NCI-H446 (cell line): Measurements from ENCODE around the gene GRIN2A.

ENCODE experiments used
- DNase-seq, 2 experiments: peaks; one replicate each; lab custom pipeline; 2025; lab: John Stamatoyannopoulos, UW

GRIN2A gene

GRCh38 chr16:9854675-9855074 lies 327.6 kb downstream of the GRIN2A start:
- DNase-seq, result no peak

- no peak for DNase-seq
Observed at GRCh38 chr16:9852003-9852402, 330.2 kb downstream of the GRIN2A start.

- no peak for DNase-seq
Observed at GRCh38 chr16:9850817-9851216, 331.4 kb downstream of the GRIN2A start.

DNA sequence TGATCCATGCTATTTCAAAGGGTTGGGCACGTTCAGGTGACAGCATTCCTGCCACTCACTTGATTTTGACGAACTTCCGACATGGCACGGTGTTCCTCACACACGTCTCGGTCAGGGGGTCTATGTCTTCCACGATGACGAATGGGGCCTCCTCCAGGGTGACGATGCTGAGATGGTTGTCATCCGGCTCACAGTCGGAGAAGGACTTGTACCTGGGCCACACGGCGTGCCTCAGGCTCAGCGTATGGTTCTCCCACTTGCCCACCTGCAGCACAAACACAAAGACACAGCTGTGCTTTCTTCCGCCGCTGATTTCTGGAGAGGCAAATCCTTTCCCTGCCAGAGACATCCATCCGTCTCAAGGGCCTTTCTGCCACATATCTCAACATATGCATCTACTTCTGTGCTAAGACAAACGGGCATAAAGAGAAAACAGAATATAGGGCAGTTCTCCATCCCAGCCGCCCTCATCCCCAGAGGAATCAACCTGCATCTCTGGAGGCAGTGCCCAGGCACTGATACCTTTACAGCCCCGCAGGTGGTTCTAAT lies 332.5 kb downstream of the GRIN2A start:
- no peak for DNase-seq

GRCh38 chr16:9847146-9847545 lies 335.1 kb downstream of the GRIN2A start:
- DNase-seq, result no peak

GRCh38 chr16:9846362-9847099 lies 335.7 kb downstream of the GRIN2A start:
- DNase-seq, result no peak

GRCh38 chr16:9845661-9846361 lies 336.4 kb downstream of the GRIN2A start:
- DNase-seq, result no peak

DNA sequence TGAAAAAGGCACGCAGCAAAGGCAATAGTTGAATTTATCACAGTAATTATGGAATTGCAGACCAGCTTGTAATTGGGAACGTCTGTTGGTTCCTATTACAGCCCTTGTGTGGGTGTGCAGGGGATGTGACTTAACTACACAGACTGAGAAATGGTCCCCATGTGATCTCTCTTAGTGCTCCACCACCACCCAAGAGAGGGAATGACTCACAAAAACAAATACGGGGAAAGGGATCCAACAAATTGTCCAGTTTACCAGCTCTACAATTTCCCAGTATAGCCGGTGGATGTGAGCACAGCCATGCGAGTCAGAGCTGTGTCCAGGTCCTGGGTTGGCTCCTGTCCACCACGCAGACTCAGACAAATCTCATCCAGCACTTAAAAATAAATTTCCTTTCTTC lies 337.9 kb downstream of the GRIN2A start:
- DNase-seq, result no peak

DNA sequence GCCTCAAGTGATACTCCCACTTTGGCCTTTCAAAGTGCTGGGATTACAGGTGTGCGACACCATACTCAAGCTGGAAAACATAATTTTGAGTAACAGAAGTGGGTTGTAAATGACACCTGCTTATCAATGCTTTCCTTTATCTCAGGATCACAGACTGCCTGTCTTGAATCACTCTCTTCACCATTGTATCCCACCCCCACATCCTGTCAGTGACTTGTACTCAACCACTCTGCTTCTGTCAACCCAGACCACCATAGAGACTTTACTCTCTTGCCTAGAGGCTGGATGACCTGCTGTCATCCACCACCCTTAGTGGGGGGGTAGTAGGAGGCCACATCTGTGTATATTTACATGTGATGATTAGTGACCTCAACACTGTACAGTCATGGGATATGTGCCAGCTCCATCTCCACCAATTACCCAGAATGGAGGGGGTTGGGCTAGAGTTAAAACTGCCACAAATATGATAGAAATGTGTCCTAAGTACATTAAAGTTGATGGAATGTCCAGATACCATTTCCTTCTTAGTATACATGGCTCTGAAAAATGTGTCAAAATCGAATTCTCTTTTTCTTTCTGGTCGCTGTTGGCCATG lies 338.7 kb downstream of the GRIN2A start:
- DNase-seq, result no peak

- no peak for DNase-seq
Observed at GRCh38 chr16:9840761-9841665, 341.2 kb downstream of the GRIN2A start.

- DNase-seq, result no peak
Observed at GRCh38 chr16:9837481-9837880, 344.7 kb downstream of the GRIN2A start.

- DNase-seq, result no peak
Observed at GRCh38 chr16:9836118-9836736, 346.0 kb downstream of the GRIN2A start.

GRCh38 chr16:9827062-9827752 lies 355.0 kb downstream of the GRIN2A start:
- no peak for DNase-seq

- no peak for DNase-seq
Observed at GRCh38 chr16:9826656-9827055, 355.6 kb downstream of the GRIN2A start.

DNA sequence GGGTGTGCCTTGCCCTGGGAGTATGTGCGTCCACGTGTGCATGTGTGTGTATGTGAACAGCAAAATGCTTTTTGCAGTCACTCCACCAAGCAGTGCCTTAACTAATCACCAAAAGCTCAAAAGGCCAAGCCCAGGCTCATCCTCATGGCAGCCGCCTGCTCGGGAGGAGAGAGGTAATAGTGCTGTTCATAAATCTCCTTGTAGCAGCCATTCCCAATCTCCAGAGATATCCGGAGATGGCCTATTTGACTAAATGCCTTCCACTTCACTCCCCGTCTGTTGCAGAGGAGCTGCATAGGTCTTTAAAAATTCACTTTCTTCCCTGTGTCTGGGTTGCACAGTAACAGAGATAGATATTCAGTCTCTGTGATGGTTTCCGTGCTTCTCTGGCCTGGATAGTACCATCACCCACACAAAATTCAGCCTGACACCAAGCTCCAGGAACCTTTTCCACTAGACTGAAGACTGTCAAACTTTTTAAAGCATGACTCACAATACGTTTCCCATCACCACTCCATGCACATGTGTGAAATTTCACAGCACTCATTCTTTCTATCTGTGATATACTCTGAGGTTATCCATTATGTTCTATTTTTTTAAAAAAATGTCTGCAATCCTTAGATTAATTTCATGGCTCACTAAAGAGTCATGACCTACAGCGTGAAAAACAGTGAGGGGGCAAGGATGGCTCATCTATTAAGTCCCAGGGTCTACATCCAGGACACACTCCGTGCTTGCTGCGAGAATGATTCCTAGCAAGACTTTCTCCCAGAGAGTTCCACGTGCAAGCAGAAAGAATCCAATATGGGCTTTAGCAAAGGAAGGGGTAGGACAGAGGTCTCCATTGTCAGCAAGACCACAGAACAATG lies 357.8 kb downstream of the GRIN2A start:
- no peak for DNase-seq

DNA sequence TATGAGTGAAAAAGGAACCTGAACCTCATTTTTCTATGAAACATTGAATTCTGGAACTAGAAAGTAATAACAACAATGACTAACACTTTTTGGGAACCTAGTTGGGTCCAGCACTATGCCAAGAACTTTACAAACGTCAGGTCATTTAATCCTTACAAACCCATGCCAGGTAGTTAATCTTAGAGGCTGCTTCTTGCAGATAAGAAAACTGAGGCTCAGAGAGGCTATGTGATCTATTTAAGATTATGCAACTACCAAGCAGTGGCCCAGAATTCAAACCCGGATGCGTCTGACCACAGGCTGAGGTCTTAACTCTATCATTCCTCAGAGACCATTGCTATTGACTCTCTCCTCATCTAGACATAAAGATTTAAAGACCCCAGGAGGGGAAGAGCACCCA lies 358.7 kb downstream of the GRIN2A start:
- no peak for DNase-seq

DNA sequence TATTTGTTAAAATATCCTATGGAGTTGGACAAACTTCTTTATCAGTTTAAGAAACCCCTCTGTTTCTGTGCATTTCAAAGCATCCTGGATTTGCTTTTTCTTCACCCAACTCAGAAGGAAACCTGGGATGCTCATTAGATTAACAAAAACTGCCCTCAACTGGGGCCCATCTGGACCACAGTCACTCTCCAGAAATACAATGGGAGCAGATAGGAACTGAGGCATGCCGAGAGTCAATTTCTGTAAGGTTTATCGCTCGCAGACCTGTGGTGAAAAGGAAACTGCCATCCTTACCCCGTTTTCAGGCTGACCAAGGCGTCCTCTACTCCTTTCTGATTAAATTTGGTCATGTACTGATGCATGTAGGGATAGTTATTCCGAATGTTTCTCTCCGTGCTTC lies 360.3 kb downstream of the GRIN2A start:
- DNase-seq, result no peak

DNA sequence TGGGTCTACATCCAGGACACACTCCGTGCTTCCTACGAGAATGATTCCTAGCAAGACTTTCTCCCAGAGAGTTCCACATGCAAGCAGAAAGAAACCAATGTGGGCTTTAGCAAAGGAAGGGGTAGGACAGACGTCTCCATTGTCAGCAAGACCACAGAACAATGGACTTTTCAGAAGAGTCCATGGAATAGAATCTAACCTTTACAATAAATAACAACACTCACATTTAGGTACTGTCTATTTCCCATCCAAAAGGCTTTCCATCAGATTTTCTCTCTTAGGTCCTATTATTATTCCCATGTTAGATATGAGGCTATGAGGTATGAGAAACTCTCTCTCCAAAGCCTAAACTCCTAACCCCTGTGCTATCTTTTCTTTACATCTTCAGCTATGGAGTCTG lies 360.9 kb downstream of the GRIN2A start:
- no peak for DNase-seq

DNA sequence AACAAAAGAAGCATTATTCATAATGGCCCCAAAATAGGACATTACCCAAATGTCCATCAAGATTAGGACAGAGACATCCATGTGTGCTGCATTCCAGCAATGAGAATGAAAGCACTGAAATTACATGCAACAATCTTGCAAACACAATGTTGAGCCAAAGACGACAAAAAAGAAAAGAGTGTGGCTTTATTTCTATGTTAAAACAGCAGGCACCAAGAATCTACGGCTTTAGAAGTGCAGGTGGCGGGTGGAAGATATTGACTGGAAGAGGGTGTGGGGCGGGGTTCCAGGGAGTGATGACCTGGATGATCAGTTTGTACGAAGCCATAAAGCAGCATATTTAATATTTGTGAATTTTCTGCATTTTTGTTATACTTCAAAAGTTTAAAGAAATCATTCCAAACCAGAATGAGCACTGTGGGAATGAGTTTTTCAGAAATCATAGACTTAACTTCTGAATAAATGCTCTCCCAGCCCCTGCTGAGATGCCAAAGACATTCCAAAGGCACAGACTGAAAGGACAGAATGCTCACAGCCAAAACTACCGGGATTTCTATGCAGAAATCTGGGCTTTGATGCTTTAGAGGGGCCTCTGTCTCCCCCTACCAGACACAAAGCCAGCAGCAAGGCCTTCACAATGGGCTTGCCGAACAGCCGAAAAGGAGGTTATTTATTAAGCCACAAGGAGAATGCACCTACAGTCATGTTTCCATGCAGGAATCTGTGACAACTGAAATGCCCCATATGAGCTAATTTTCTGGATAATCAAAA lies 361.6 kb downstream of the GRIN2A start:
- no peak for DNase-seq
